NCI-H82 (cell line): Measurements from ENCODE around the gene PHF10.

Source experiments
- DNase-seq: peaks from one replicate; lab custom pipeline; 2025; lab: John Stamatoyannopoulos, UW

PHF10 gene

DNA sequence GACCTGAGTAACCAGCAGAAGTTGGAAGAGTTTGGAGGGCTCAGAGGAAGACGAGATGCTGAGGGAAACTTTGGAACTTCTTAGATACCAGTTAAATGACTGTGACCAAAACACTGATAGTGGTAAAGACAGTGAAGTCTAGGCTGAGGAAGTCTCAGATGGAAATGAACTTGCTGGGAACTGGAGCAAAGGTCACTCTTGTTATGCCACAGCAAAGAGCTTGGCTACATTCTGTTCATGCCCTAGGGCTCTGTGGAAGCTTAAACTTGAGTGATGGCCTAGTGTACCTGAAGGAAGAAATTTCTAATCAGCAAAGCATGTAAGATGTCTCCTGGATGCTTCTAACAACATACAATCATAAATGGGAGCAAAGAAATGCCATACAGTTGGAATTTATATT, 47.2 kb downstream of the PHF10 start:
- DNase-seq, result no peak

DNA sequence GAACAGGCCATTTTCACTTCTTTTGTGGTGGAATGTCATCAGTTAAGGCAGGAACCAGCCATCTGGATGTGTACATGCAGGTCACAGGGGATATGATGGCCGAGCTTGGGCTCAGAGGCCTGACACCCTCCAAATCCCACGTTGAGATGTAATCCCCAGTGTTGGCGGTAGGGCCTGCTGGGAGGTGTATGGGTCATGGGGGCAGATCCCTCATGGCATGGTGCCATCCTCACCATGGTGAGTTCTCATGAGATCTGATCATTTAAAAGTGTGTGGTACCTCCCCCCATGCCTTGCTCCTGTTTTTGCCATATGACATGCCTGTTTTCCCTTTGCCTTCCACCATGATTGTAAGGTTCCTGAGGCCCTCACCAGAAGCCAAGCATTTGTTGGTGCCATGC, 49.3 kb downstream of the PHF10 start:
- DNase-seq, result no peak

DNA sequence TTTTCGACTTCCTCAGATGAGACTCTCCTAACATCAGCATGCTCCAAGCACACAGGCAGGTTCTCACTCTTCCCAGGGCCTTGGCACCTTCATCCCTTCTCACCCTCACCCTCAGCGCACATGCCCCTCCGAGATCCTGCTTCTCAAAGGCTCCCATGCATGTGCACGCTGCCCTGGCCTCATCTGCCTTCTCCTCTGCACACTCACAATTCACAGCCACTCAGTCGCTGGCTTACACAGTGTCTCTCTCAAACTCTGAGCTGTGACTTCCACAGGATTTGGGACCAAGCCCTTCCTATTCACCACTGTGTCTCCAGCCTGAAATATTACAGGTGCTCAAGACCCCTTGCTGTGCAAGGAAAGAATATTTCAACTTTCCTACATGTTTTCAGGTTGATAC, 52.7 kb downstream of the PHF10 start:
- no peak for DNase-seq

DNA sequence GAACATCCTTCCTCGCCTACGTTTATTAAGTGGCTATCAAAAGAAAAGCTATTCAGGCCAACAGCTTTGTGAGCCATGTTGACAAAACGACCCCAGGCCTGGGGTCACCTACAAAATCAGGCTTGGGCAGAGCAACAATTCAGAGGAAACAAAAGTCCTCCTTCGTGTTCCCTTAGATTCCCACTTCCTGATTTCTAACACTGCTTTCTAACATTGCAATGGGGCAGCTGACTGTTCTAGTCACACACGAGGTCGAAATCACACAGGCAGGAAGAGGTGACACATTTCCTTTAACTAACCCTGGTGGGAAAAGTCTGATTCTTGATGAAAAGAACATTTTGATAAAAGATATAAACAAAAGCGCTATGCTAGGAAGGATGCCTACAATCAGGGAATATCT, 54.4 kb downstream of the PHF10 start:
- DNase-seq, result no peak

DNA sequence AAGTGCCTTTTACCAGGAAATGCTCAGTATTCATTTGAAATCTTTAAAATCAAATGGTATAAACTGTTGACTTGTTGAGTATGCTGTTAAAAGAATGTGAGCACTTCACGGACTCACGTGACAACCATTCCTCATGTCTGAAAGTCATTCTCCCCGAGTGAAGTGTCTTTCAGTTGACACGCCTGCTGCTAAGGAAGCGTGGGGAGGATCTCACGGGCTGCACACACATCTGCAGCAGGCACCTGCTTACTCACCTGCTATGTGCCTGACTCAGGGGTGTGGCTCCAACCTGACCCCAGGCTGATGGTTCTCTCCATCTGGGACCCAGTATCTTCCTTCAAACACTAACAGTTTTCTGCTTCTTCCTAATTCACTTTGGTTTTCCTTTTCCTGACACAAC, 55.2 kb downstream of the PHF10 start:
- no peak for DNase-seq

DNA sequence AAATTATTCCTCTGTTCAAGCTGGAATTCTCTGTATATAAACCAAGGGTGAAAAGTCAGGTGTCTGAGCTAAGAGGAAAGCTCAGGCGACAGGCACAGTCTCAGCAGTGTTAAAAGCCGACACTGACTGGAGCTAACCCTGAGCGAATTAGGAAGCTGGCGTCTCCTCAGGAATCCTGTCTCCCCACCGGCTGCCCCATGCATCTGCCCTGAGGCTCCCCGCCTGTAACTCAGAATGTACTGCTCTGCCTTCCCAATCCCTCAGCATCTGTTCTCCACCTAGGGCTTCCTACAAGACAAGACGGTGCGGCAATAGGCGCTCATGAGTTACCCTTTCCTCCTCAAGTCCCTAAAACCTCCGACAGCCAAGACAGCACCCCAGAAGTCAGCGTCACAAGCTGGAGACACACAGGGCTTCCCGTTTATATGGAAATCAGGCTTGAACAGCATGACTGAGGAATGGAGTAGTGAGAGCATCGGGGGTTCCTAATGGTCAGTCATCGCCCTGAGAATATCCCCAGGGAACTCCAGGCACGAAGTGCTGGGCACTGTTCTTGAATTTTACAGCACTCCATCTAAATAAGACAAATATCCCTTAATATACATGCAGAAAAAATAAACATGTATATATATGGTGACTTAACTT, 56.0 kb downstream of the PHF10 start:
- no peak for DNase-seq

DNA sequence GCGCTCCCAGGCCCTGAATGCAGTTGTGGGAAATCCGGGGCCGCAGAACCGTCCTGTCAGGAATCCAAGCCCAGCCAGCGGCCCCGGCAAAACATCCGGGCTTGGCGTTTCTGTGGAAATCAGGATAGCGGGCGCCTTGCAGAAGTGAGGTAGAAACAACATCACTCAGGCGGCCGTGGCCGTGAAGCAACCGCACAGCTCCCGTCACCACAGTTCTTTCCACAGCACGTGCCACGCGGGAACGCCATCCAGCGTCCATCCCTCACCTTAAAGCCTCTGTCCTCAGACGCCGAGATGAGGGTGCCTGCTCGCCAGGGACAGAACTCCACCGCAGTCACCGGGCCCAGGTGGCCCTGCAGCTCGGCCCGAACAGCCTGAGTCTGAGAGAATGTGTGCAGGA, 56.6 kb downstream of the PHF10 start:
- DNase-seq, result no peak

DNA sequence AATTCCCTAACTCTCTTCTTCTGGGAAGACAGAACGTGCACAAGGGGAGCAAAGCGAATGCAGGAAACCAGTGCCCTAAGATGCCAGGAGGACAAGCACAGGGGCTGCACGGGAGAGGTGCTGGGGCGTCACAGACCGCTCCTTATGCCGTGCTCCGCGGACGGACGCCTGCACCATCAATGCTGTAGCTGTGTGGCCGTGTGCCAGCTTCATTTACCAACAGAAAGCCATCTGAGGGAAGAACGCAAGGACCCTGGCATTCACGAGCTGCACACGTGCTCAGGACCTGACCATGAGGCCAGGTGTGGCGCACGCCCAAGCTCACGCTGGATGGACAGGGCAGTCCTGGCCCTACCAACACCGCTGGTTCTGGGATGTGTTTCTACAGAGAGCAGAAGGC, 57.9 kb downstream of the PHF10 start:
- no peak for DNase-seq

DNA sequence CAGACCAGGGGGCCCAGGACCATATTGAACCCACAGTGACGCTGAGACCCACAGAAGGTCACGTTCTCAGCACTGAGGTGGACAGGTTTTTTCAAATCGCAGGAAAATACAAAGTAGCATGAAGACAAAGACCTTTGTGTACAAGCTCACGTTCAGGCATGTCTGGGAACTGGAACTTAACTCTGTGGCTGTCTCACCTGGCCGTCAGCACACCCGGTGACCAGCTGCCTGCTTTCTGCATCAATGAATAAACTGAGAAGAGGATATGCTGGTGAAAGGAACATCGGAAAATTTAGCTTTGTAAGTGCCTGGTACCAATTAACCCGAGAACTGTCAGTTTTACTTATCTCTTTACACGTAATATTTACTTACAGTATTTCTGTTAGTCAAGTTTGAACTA, 59.0 kb downstream of the PHF10 start:
- DNase-seq, result no peak

DNA sequence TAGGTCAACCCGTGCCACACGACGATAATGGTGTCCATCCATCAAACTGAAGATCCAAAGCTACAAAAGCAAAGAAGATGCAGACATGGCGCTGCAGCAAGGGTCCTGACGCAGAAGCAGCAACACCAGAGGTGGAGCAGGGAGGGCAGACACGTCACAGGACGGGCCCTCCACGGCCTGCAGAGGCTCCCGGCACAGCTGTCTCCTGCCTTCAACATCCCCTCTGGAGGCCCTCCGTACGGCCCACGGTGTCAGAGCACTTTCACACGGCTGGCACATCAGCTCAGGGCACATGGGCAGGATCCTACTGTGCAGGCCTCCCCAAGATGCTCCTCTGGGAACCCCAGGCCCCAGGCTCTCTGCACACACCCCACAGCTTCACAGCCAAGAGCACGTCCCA, 60.1 kb downstream of the PHF10 start:
- DNase-seq, result no peak

DNA sequence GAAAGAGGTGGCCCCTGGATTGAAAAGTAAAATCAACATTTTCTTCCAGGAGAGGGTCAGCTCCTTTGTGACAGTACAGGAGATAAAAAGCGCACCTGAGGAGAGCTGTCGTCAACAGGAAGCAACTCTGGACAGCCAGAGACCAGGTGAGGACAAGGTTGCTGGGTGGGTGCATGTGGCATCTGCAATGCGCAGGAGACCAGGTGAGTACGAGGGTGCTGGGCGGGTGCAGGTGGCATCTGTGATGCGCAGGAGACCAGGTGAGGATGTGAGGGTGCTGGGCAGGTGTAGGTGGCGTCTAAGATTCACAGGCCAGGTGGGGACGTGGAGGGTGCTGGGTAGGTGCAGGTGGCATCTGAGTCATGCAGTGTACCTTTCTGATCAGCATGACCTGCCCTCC, 60.8 kb downstream of the PHF10 start:
- DNase-seq, result no peak

DNA sequence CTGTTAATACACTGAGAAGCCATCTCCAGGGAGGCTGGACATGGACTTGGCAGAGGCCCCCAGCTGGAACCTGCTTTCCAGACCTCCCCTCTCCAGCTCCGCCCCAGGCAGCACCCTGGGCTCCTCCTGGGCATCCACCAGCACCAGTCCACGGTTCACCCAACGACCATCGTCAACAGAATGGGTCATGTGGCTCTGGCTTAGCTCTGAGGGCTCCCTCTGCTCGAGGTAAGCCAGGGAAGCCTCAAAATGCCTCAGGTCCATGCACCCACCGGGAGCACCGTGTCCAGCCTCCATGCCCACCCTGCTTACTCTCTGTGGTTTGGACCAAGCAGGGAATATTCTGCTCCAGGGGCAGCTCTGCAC, 62.9 kb downstream of the PHF10 start:
- no peak for DNase-seq

DNA sequence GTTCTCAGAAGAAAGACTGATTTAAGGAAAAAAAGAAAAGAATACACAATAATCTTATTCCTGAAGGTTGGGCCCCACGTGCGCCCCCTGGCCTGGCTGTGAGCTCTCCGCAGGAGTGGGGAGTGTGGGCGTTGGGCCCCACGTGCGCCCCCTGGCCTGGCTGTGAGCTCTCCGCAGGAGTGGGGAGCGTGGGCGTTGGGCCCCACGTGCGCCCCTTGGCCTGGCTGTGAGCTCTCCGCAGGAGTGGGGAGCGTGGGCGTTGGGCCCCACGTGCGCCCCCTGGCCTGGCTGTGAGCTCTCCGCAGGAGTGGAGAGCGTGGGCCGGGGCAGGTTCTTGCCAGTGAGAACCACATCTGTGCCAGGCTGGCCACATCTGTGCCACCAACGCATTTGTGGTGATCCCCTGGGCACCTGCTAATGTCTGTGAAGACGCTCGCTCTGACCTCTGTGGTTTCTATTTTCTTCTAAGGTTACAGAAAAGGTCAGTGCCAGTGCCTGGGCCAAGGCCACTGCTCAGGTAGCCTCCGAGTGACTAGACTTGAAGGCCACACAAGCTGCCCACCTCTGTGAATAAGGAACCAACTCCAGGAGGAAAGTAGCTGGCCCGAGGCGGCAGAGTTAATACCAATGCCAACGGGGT, 63.4 kb downstream of the PHF10 start:
- no peak for DNase-seq

DNA sequence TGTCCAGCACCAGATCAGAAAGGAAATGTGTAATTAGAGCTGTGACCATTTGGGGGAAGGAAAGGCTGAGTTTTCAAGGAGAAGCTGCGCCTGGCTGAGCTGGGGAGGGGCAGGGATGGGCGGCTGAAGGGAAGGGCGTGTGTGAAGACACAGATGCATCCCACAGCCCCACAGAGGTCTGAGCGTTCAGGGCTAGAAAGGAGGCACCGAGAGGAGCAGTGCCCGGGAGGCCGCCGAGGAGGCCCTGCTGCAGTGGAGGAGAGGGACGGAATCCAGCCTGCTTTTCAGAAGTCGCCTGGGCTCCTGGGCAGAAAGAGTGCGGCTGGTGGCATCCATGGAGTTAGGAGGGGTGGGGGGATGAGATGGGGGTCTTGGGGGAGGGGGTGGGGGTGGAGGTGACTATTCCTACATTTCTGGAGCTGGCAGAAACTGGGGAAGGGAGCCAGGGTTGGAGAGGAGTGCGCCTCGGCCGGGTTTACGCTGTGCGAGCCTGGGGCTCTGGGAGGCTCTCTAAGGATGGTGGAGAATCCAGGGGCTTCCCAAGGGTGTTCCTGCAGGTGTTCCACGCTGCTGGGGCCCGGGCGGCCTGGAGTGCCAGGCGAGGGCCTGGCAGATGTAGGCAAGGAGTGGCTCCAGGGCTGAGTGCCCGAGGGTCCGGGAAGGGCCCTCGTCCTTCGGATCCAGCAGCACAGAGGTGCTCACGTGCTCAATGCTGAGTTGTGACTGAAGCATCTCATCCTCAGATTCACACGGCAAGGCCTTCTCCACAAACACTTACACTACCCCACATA, 64.3 kb downstream of the PHF10 start:
- DNase-seq, result no peak

DNA sequence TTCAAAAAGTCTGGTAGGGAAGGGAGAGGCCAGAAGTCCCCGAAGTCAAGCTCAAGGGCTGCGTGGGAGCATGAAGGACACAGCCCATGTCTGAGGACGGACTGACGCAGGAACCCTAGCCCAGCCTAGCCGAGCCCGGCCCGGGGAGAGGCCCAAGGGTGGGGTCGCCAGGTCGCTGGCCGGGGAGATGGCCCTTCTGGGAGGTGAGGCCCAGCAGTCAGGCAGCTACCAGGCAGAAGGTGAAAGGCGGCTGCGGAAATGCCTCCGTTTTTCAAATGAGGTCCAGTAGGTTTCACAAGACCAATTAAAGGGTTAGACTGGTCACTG, 67.1 kb downstream of the PHF10 start:
- no peak for DNase-seq

DNA sequence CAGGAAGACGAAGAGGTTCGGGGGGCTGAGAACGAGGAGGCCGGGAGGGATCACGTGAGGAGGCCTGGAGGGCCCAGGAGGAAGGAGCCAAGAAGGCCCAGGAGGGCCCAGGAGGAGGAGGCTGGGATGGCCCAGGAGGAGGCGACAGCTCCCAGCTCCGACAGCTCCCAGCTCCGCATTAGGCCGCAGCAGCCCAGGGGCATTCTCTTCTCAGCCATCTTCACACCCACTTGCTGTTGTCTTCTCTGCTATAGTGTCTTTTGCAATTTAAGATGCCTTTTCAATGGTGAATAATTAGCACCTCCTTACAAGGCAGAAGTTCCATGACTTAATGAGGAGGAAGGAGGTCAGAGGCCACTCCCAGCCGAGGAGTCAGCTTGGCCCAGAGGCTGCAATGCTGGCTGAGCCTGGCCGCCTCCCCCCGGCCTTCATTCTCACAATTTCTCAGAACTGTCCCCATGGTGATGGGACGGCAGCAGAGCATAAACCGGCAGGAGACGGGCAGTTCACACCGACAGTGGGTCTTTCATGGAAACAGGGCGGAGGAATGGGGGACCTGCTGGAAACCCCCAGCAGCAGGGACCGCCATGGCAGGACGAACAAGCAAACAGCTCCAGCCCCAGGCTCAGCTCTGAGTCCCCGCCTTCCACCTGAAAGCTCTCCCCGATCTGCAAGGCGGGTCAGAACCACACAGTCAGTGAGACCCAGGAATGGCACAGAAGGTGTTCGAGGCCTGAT, 67.6 kb downstream of the PHF10 start:
- no peak for DNase-seq

DNA sequence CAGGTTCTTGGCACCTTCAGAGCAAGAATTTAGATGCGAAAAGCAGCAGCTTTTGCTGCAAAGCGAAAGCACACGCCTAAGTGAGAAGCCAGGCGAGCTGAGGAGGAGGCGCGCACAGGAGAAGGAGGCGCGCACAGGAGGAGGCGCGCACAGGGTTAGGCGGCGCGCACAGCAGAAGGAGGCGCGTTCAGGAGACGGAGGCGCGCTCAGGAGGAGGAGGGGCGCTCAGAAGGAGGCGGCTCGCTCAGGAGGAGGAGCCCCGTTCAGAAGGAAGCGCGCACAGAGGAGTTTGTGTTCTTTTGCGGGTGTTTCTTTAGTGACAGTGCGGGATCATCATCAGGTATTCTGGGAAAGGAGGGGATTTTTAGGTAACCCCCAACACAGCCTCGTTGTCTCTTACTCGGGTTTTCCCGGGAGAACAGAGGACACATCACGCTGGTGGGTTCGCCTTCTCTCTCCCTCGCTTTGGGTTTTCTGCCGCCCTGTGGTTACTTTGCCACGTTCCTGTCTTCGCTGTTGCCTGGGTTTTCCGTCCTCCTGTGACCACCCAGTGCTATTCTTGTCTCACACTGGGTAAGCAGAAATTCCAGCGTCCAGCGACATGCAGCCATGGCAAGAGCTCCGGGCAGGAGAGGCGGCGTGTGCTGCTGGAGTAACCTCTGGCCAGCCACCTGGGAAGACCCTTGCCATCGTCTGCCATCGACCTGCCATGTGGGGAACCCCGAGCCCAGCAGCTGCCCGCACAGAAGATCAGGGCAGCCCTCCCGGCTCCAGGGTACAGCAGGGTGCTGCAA, 69.5 kb downstream of the PHF10 start:
- peak; percentile 63 for DNase-seq
